ENCODE results near the gene CPT1A. TPM values are rescaled to one million over a fixed set of nuclear protein-coding genes. Genes with fewer than 3 reads are reported as not detected.

The CPT1A gene
- total RNA-seq, 1 donor from 2014 or later = 4.1 TPM

DNA sequence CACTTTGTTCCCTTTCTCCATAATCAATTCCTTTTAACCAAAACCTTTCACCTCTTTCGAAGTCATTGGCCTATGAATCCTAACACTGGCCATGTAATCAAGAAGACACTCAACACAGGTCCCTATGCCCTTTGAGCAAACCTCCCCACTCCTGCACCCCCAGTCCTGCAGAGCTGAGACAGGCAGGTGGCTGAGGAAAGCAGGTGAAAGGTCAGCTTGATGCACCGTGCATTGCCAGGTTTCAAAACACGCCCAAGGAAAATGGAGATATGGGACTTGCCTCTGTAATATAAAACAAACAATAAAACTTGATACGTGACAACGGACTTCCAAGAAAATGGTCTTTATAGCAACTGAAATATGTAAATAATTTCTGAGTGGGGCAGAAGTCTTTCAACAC lies 10.6 kb downstream of the CPT1A start:
- peaks cover 1% of the 10 kb centered on the region for H3K27me3 Mint-ChIP-seq (ENCODE audit: unreplicated experiment)
- no peaks in the 10 kb centered on the region for H3K36me3 Mint-ChIP-seq (ENCODE audit: unreplicated experiment)

DNA sequence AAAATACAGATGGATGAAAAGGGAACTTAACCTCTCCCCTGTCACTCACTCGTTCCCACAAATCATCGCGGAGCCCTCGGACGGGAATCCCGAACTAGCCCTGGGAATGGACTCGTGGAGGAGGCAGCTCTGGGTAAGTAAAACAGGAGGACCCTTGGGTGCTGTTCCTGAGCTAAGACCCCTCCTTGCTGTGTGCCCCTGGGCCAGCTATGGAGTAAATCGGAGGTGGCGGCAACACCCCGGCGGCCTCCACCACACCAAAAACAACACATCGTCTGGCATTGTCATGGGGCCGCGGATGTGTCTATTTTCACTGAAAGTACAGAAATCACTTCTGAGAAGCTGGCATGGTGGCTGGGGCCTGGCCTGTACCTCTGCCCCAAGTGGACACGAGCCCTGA lies 12.1 kb downstream of the CPT1A start:
- no peak for TF ChIP-seq CTCF (IDR thresholded peaks at IDR 0.05; ENCODE audit: partially characterized antibody, unreplicated experiment)
- no peaks in the 10 kb centered on the region for H3K36me3 Mint-ChIP-seq (ENCODE audit: unreplicated experiment)
- H3K9me3 Mint-ChIP-seq (ENCODE audit: unreplicated experiment) = peaks cover 2% of the 10 kb centered on the region
- H3K27me3 Mint-ChIP-seq (ENCODE audit: unreplicated experiment) = peaks cover 1% of the 10 kb centered on the region
- peaks cover 2% of the 10 kb centered on the region for H3K4me1 Mint-ChIP-seq (ENCODE audit: low read depth, unreplicated experiment)
- H3K4me3 Mint-ChIP-seq (ENCODE audit: unreplicated experiment) = no peak overlapping the region
- DNase-seq = no peak
- H3K27ac Mint-ChIP-seq (ENCODE audit: unreplicated experiment) = no peak overlapping the region

More for the DNA sequence above, 10.6 kb downstream of the CPT1A start:
- peaks cover 2% of the 10 kb centered on the region for H3K4me1 Mint-ChIP-seq (ENCODE audit: low read depth, unreplicated experiment)
- H3K27ac Mint-ChIP-seq (ENCODE audit: unreplicated experiment) = no peak overlapping the region
- no peak for TF ChIP-seq CTCF (IDR thresholded peaks at IDR 0.05; ENCODE audit: partially characterized antibody, unreplicated experiment)
- no peak overlapping the region for H3K4me3 Mint-ChIP-seq (ENCODE audit: unreplicated experiment)
- no peak for DNase-seq
- no peaks in the 10 kb centered on the region for H3K9me3 Mint-ChIP-seq (ENCODE audit: unreplicated experiment)

DNA sequence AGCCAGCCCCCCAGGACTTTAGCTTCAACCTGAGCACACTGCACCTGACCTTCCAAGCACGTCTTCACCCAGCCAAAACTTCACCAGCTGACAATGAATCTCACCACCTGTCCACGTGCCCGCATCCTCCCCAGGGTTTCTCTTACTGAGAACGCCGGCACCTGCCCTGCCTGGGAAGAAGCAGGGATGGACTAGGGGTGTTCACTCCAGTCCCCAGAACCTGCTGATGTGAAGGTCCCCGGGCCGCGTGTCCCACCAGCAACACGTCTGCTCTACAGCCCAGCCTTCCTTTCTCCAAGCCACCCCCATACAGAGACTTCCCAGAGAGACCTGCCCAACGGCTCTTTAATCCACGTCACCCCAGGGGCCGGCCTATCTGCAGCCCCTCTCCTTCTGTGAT lies 12.8 kb downstream of the CPT1A start:
- no peak for TF ChIP-seq CTCF (IDR thresholded peaks at IDR 0.05; ENCODE audit: partially characterized antibody, unreplicated experiment)
- Mint-ChIP-seq H3K27me3 (ENCODE audit: unreplicated experiment) (peaks cover 1% of the 10 kb centered on the region), H3K4me3 (ENCODE audit: unreplicated experiment) (no peak overlapping the region), H3K9me3 (ENCODE audit: unreplicated experiment) (peaks cover 2% of the 10 kb centered on the region), H3K27ac (ENCODE audit: unreplicated experiment) (no peak overlapping the region), H3K4me1 (ENCODE audit: low read depth, unreplicated experiment) (peaks cover 2% of the 10 kb centered on the region), H3K36me3 (ENCODE audit: unreplicated experiment) (no peaks in the 10 kb centered on the region)
- DNase-seq = no peak

DNA sequence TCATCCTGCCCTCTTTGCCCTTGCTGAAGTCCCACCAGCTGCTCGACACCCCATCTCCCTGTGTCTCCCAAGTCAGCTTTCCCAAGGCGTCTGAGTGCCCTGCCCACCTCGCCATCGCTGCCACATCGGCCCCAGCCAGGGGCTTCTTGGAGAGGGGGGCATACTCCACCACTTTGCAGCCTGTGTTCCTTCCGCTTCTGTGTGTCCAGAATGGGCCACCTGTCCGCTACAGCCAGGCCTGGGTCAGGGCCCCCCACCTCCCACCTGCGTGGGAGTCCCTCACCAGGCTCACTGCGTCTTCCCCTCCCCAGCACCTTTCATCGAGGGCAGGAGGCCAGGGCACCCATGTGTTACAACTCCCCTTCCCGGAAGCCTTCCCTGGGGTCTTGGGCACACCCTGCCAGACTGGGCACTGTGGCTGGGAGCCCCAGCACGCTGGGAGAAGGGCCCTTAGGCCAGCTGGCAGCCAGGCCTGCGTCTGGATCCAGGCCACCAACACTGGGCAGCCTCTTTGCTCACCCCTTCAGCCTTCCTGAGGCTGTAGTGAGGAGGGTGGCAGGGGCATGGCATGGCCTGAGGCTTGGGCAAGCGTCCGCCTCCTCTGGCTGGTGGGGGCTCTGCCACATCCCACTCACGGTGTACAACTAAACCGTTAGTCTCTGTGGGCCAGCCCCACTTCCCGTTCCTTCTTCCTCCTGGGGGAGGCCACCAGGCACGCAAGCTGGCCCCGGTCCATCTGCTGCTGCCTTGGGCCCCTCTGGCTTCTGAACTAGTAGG lies 13.4 kb downstream of the CPT1A start:
- H3K27ac Mint-ChIP-seq (ENCODE audit: unreplicated experiment) = no peak overlapping the region
- no peak for DNase-seq
- H3K36me3 Mint-ChIP-seq (ENCODE audit: unreplicated experiment) = no peaks in the 10 kb centered on the region
- no peak overlapping the region for H3K4me3 Mint-ChIP-seq (ENCODE audit: unreplicated experiment)
- TF ChIP-seq CTCF (IDR thresholded peaks at IDR 0.05; ENCODE audit: partially characterized antibody, unreplicated experiment) = no peak
- H3K9me3 Mint-ChIP-seq (ENCODE audit: unreplicated experiment) = peaks cover 2% of the 10 kb centered on the region
- peaks cover 2% of the 10 kb centered on the region for H3K4me1 Mint-ChIP-seq (ENCODE audit: low read depth, unreplicated experiment)
- peaks cover 1% of the 10 kb centered on the region for H3K27me3 Mint-ChIP-seq (ENCODE audit: unreplicated experiment)

DNA sequence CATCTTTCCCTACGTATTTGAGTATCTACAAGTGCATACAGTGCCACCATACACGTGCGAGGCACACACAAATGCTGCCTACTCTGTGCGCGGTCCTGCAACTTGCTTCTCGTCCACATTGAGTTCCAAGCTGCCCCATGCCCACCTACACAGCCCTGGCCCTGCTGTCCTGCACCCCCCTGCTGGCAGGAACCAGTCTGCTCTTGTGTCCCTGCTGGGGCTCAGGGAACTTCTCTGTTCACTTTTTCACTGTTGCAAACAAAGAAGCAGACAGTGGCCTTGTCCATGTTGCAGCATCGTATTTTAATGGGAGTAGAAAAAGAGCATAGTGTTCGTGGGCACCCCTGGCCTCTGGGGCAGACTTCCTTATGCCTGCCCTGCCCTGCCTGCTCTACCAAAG lies 14.0 kb downstream of the CPT1A start:
- peaks cover 1% of the 10 kb centered on the region for H3K27me3 Mint-ChIP-seq (ENCODE audit: unreplicated experiment)
- H3K4me3 Mint-ChIP-seq (ENCODE audit: unreplicated experiment) = no peak overlapping the region
- no peak overlapping the region for H3K27ac Mint-ChIP-seq (ENCODE audit: unreplicated experiment)
- no peak for DNase-seq
- no peak for TF ChIP-seq CTCF (IDR thresholded peaks at IDR 0.05; ENCODE audit: partially characterized antibody, unreplicated experiment)
- H3K36me3 Mint-ChIP-seq (ENCODE audit: unreplicated experiment) = no peaks in the 10 kb centered on the region
- H3K9me3 Mint-ChIP-seq (ENCODE audit: unreplicated experiment) = peaks cover 2% of the 10 kb centered on the region
- H3K4me1 Mint-ChIP-seq (ENCODE audit: low read depth, unreplicated experiment) = peaks cover 2% of the 10 kb centered on the region
